GM18498 (cell line): Measurements from ENCODE around the gene KRTAP6-3.

ENCODE experiments used
- ATAC-seq: cut with Tn5 transposase; IDR thresholded peaks from one replicate; pipeline ENCODE4 v1.9.1; 2021; ENCODE audit warnings: mild to moderate bottlenecking, moderate library complexity; ENCODE audit not compliant: unreplicated experiment

Gene KRTAP6-3

GRCh38 chr21:30592140-30592539 is at the start of gene KRTAP6-3:
Gene KRTAP6-3 (plus strand): TSS chr21:30592440. CDS start chr21:30592446, 6 bp downstream.
- no peak for ATAC-seq

- ATAC-seq: no peak
Observed at GRCh38 chr21:30552782-30553181, 39.5 kb upstream of the KRTAP6-3 start.

- ATAC-seq: no peak
Observed at GRCh38 chr21:30555095-30555494, 37.1 kb upstream of the KRTAP6-3 start.

GRCh38 chr21:30561264-30561895 is 30.9 kb upstream of the KRTAP6-3 start, which contains the start of gene KRTAP19-7:
Gene KRTAP19-7 (minus strand): TSS chr21:30561314. CDS start chr21:30561289, 25 bp downstream.
- no peak for ATAC-seq

GRCh38 chr21:30561957-30562356 is 30.3 kb upstream of the KRTAP6-3 start:
- no peak for ATAC-seq

- no peak for ATAC-seq
Observed at GRCh38 chr21:30563072-30563471, 29.2 kb upstream of the KRTAP6-3 start.

GRCh38 chr21:30563630-30564029 is 28.6 kb upstream of the KRTAP6-3 start:
- no peak for ATAC-seq

- no peak for ATAC-seq
Observed at GRCh38 chr21:30567617-30568016, 24.6 kb upstream of the KRTAP6-3 start.

GRCh38 chr21:30577766-30578165 is 14.5 kb upstream of the KRTAP6-3 start:
- ATAC-seq: no peak

- no peak for ATAC-seq
Observed at GRCh38 chr21:30579346-30579745, 12.9 kb upstream of the KRTAP6-3 start.

- ATAC-seq: no peak
Observed at GRCh38 chr21:30580132-30580531, 12.1 kb upstream of the KRTAP6-3 start.

- ATAC-seq: no peak
Observed at GRCh38 chr21:30582870-30583269, 9.4 kb upstream of the KRTAP6-3 start.

- no peak for ATAC-seq
Observed at GRCh38 chr21:30590297-30590696, 1.9 kb upstream of the KRTAP6-3 start, which contains the start of gene KRTAP22-2. Gene KRTAP22-2 (minus strand): TSS chr21:30590397.

- no peak for ATAC-seq
Observed at GRCh38 chr21:30598802-30599201, 6.6 kb downstream of the KRTAP6-3 start, which contains the start of gene KRTAP6-2. Gene KRTAP6-2 (minus strand): TSS chr21:30598902. CDS start chr21:30598874, 28 bp downstream.

- ATAC-seq: no peak
Observed at GRCh38 chr21:30600787-30601186, 8.5 kb downstream of the KRTAP6-3 start, which contains the start of gene KRTAP22-1. Gene KRTAP22-1 (plus strand): TSS chr21:30601087.

- no peak for ATAC-seq
Observed at GRCh38 chr21:30605968-30606367, 13.7 kb downstream of the KRTAP6-3 start.

- ATAC-seq: no peak
Observed at GRCh38 chr21:30612132-30612531, 19.9 kb downstream of the KRTAP6-3 start.

- ATAC-seq: no peak
Observed at GRCh38 chr21:30613836-30614235, 21.6 kb downstream of the KRTAP6-3 start, which contains the start of gene KRTAP6-1. Gene KRTAP6-1 (minus strand): TSS chr21:30613930. CDS start chr21:30613904, 26 bp downstream.

- no peak for ATAC-seq
Observed at GRCh38 chr21:30615199-30615598, 23.0 kb downstream of the KRTAP6-3 start.

- ATAC-seq: no peak
Observed at GRCh38 chr21:30616125-30616524, 23.9 kb downstream of the KRTAP6-3 start, which contains the start of gene KRTAP20-1. Gene KRTAP20-1 (plus strand): TSS chr21:30616425. CDS start chr21:30616455, 30 bp downstream.

GRCh38 chr21:30620080-30620479 is 27.8 kb downstream of the KRTAP6-3 start:
- no peak for ATAC-seq

- no peak for ATAC-seq
Observed at GRCh38 chr21:30620522-30620921, 28.3 kb downstream of the KRTAP6-3 start, which contains the start of gene KRTAP20-4. Gene KRTAP20-4 (plus strand): TSS chr21:30620627.
